Sigmoid colon (tissue), 7 donors: ENCODE results near the gene KPNA6. TPM values are rescaled to one million over a fixed set of nuclear protein-coding genes. Genes with fewer than 3 reads are reported as not detected.

Experiments used
- DNase-seq: peaks from one replicate; pipeline ENCODE4 v3.0.0-alpha.2; 2019
- H3K27ac ChIP-seq, 4 donors: fragments of 200-600 bp; sonication (generic); one replicate each; pipeline ENCODE4 v1.5.1; 2016 to 2019; ENCODE audit warnings: mild to moderate bottlenecking in 1 of 4
- H3K27me3 ChIP-seq, 3 donors: fragments of 200-600 bp; sonication (generic); one replicate each; pipeline ENCODE4 v1.5.1; 2019; ENCODE audit warnings: mild to moderate bottlenecking in 1 of 3
- H3K36me3 ChIP-seq, 4 donors: fragments of 200-600 bp; sonication (generic); one replicate each; pipeline ENCODE4 v1.5.1; 2016 to 2019
- H3K4me1 ChIP-seq, 4 donors: fragments of 200-600 bp; sonication (generic); one replicate each; pipeline ENCODE4 v1.5.1; 2017 to 2019
- H3K4me3 ChIP-seq, 4 donors: fragments of 200-600 bp; sonication (generic); one replicate each; pipeline ENCODE4 v1.5.1; 2017 to 2019; ENCODE audit warnings: mild to moderate bottlenecking in 2 of 4, moderate library complexity in 1 of 4
- H3K9me3 ChIP-seq, 4 donors: fragments of 200-600 bp in 3 of 4; sonication (generic) in 3 of 4; one replicate each; pipeline versions ENCODE4 v1.5.1 to v1.6.1; 2013 to 2019
- EP300 ChIP-seq, 4 donors: sonication (generic); formaldehyde crosslinking; IDR thresholded peaks; one replicate each; pipeline ENCODE4 v1.6.1; 2017; ENCODE audit warnings: antibody characterized with exemption in 4 of 4
- POLR2A ChIP-seq, 2 donors: fragments of 450-650 bp; IDR thresholded peaks; one replicate each; pipeline ENCODE4 v1.6.1; 2016; ENCODE audit warnings: antibody characterized with exemption in 2 of 2, mild to moderate bottlenecking in 2 of 2, moderate library complexity in 2 of 2
- POLR2AphosphoS5 ChIP-seq, 4 donors: sonication (generic); formaldehyde crosslinking; IDR thresholded peaks; one replicate each; pipeline ENCODE4 v1.6.1; 2017; ENCODE audit warnings: antibody characterized with exemption in 4 of 4
- WGBS, 2 donors: extraction: QIAGEN DNeasy Blood & Tissue Kit; methylation state at CpG; one replicate each; pipeline ENCODE4 v1.1.7; 2013; 5-methylcytosine and 5-hydroxymethylcytosine counted together
- intact Hi-C: fragments of 100-400 bp; cut with DNase I; formaldehyde crosslinking; loops from one replicate; pipeline ENCODE4 v1.15.1; 2023
- polyA plus RNA-seq, 3 donors: library from polyadenylated mRNA; stranded (reverse); fragments of 200-250 nt; gene quantifications; one replicate each; pipeline ENCODE4 v1.2.3, GENCODE V29; 2013
- total RNA-seq, 4 donors: library from RNA; depleted of rRNA; stranded (reverse); fragments of >200 nt; gene quantifications; one replicate each; pipeline ENCODE4 v1.1.0, GENCODE V29; 2016
- TF ChIP-seq, protein P1 (sequence below), 4 experiments: fragments of 450-650 bp in 3 of 4; fragments of 200-600 bp in 1 of 4; IDR thresholded peaks; one replicate each; pipeline ENCODE4 v1.5.1; 2016 to 2019; ENCODE audit warnings: antibody characterized with exemption in 4 of 4, mild to moderate bottlenecking in 3 of 4, moderate library complexity in 2 of 4
- donor health status: healthy with polysubstance abuse.
- donor health status: Bipolar disorder and iron deficiency.
- donor health status: healthy.

The KPNA6 gene
- total and polyA plus RNA-seq, 7 donors: 6.0 to 47.0 (median 33.4) TPM

DNA sequence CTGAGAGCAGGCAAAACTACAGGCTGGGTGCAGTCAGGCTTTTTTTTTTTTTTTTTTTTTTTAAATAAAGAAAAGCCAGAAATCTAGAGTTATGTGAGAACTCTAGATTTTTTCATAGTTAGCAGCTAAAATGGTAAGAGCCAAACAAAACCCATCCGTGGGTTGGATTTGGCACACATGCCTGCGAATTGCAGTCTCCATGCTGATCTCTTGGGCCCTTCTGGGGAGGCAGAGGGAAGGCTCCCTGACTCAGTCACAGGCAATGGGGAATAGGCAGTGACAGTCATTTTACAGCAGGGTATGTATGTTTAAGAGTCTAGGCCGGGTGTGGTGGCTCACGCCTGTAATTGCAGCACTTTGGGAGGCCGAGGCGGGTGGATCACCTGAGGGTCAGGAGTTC, 74.2 kb downstream of the KPNA6 start:
- H3K4me3 ChIP-seq: peak overlapping the region in 2 of 4 donors; percentile 9 to 55
- peaks cover 0 to 73% (median 57%) of the 10 kb centered on the region in 4 donors for H3K4me1 ChIP-seq
- peaks cover 0 to 58% (median 26%) of the 10 kb centered on the region in 4 donors for H3K36me3 ChIP-seq
- no peaks in the 10 kb centered on the region for H3K27me3 ChIP-seq
- H3K9me3 ChIP-seq: no peaks in the 10 kb centered on the region
- peak; percentile 26 for DNase-seq
- peak overlapping the region in 2 of 4 donors; percentile 90 to 92 for H3K27ac ChIP-seq
- TF ChIP-seq POLR2AphosphoS5 (IDR thresholded peaks at IDR 0.05) (no peak), EP300 (IDR thresholded peaks at IDR 0.05) (no peak), POLR2A (IDR thresholded peaks at IDR 0.05) (no peak)
- TF ChIP-seq, protein P1, sequence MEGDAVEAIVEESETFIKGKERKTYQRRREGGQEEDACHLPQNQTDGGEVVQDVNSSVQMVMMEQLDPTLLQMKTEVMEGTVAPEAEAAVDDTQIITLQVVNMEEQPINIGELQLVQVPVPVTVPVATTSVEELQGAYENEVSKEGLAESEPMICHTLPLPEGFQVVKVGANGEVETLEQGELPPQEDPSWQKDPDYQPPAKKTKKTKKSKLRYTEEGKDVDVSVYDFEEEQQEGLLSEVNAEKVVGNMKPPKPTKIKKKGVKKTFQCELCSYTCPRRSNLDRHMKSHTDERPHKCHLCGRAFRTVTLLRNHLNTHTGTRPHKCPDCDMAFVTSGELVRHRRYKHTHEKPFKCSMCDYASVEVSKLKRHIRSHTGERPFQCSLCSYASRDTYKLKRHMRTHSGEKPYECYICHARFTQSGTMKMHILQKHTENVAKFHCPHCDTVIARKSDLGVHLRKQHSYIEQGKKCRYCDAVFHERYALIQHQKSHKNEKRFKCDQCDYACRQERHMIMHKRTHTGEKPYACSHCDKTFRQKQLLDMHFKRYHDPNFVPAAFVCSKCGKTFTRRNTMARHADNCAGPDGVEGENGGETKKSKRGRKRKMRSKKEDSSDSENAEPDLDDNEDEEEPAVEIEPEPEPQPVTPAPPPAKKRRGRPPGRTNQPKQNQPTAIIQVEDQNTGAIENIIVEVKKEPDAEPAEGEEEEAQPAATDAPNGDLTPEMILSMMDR (IDR thresholded peaks at IDR 0.05): no peak
- 62 to 80% methylated on average over 6 of the region's 6 CpGs for WGBS, 2 donors
- intact Hi-C loops: no loop called here

- no peak for TF ChIP-seq POLR2A (IDR thresholded peaks at IDR 0.05)
- TF ChIP-seq POLR2AphosphoS5 (IDR thresholded peaks at IDR 0.05): no peak
- no peak for TF ChIP-seq EP300 (IDR thresholded peaks at IDR 0.05)
- TF ChIP-seq, protein P1 (IDR thresholded peaks at IDR 0.05): no peak
- Histone ChIP-seq H3K27me3 (no peaks in the 10 kb centered on the region), H3K9me3 (no peaks in the 10 kb centered on the region), H3K27ac (no peak overlapping the region), H3K36me3 (peaks cover 13 to 84% (median 49%) of the 10 kb centered on the region in 4 donors), H3K4me1 (peaks cover 0 to 63% (median 50%) of the 10 kb centered on the region in 4 donors), H3K4me3 (no peak overlapping the region)
- intact Hi-C loops: no loop called here
- DNase-seq: no peak
Measured at GRCh38 chr1:32184650-32185049, 76.8 kb downstream of the KPNA6 start.

- no peaks in the 10 kb centered on the region for H3K9me3 ChIP-seq
- TF ChIP-seq, protein P1 (IDR thresholded peaks at IDR 0.05): no peak
- TF ChIP-seq EP300 (IDR thresholded peaks at IDR 0.05) (no peak), POLR2A (IDR thresholded peaks at IDR 0.05) (no peak), POLR2AphosphoS5 (IDR thresholded peaks at IDR 0.05) (no peak)
- H3K27ac ChIP-seq: no peak overlapping the region
- H3K4me1 ChIP-seq: peaks cover 0 to 54% (median 43%) of the 10 kb centered on the region in 4 donors
- no peak overlapping the region for H3K4me3 ChIP-seq
- peaks cover 27 to 96% (median 64%) of the 10 kb centered on the region in 4 donors for H3K36me3 ChIP-seq
- 95 to 98% methylated on average over 2 of the region's 2 CpGs for WGBS, 2 donors
- intact Hi-C loops: no loop called here
- H3K27me3 ChIP-seq: no peaks in the 10 kb centered on the region
- DNase-seq: no peak
Measured at GRCh38 chr1:32186077-32186476, 78.2 kb downstream of the KPNA6 start.

- no peak for TF ChIP-seq POLR2A (IDR thresholded peaks at IDR 0.05)
- TF ChIP-seq, protein P1 (IDR thresholded peaks at IDR 0.05): no peak
- TF ChIP-seq EP300 (IDR thresholded peaks at IDR 0.05): no peak
- no peak for TF ChIP-seq POLR2AphosphoS5 (IDR thresholded peaks at IDR 0.05)
- DNase-seq: no peak
- H3K36me3 ChIP-seq: peaks cover 31 to 96% (median 68%) of the 10 kb centered on the region in 4 donors
- H3K9me3 ChIP-seq: no peaks in the 10 kb centered on the region
- peaks cover 0 to 50% (median 38%) of the 10 kb centered on the region in 4 donors for H3K4me1 ChIP-seq
- no peak overlapping the region for H3K4me3 ChIP-seq
- intact Hi-C loops: no loop called here
- 80 to 94% methylated on average over 2 of the region's 2 CpGs for WGBS, 2 donors
- no peak overlapping the region for H3K27ac ChIP-seq
- H3K27me3 ChIP-seq: no peaks in the 10 kb centered on the region
Measured at GRCh38 chr1:32186491-32186890, 78.6 kb downstream of the KPNA6 start.

- no peak for TF ChIP-seq EP300 (IDR thresholded peaks at IDR 0.05)
- no peak for TF ChIP-seq POLR2AphosphoS5 (IDR thresholded peaks at IDR 0.05)
- TF ChIP-seq POLR2A (IDR thresholded peaks at IDR 0.05): no peak
- TF ChIP-seq, protein P1 (IDR thresholded peaks at IDR 0.05): no peak
- H3K36me3 ChIP-seq: peaks cover 45 to 96% (median 78%) of the 10 kb centered on the region in 4 donors
- no peak overlapping the region for H3K27ac ChIP-seq
- intact Hi-C loops: no loop called here
- 97 to 98% methylated on average over 9 of the region's 9 CpGs for WGBS, 2 donors
- no peaks in the 10 kb centered on the region for H3K27me3 ChIP-seq
- DNase-seq: no peak
- no peaks in the 10 kb centered on the region for H3K9me3 ChIP-seq
- peaks cover 0 to 37% (median 25%) of the 10 kb centered on the region in 4 donors for H3K4me1 ChIP-seq
- H3K4me3 ChIP-seq: no peak overlapping the region
Measured at GRCh38 chr1:32187850-32188249, 80.0 kb downstream of the KPNA6 start.
